ENCODE measurements around the gene ATRX.

The ATRX gene

GRCh38 chrX:77779695-77780094 lies 6.3 kb downstream of the ATRX start:
- H3K4me1 ChIP-seq (ENCODE audit: insufficient read depth, low read length, poor library complexity, severe bottlenecking), result peaks cover 12% of the 10 kb centered on the region
- H3K9me2 ChIP-seq (replicated peaks; ENCODE audit: low read depth, low read length), result no peaks in the 10 kb centered on the region

GRCh38 chrX:77776659-77777058 lies 9.4 kb downstream of the ATRX start:
- Histone ChIP-seq H4K20me1 (ENCODE audit: insufficient read depth, low read length, poor library complexity, severe bottlenecking) (peaks cover 50% of the 10 kb centered on the region), H3K36me3 (ENCODE audit: insufficient read depth, low read length) (no peaks in the 10 kb centered on the region), H3K4me3 (ENCODE audit: low read length, poor library complexity, severe bottlenecking) (no peak overlapping the region), H3K79me2 (ENCODE audit: insufficient read depth, low read length) (peaks cover 99% of the 10 kb centered on the region), H2AFZ (ENCODE audit: low read length) (no peak overlapping the region), H3K9me3 (ENCODE audit: insufficient read depth, low read depth, low read length) (no peaks in the 10 kb centered on the region), H3K9me2 (replicated peaks; ENCODE audit: low read depth, low read length) (no peaks in the 10 kb centered on the region), H3K27me3 (ENCODE audit: insufficient read depth, low read length, poor library complexity, severe bottlenecking) (no peaks in the 10 kb centered on the region), H3K4me2 (ENCODE audit: low read depth, low read length, poor library complexity, severe bottlenecking) (peak overlapping the region; percentile 48), H3K9ac (ENCODE audit: low read depth, low read length, poor library complexity, severe bottlenecking) (no peak overlapping the region), H3F3A (ENCODE audit: low read depth) (no peaks in the 10 kb centered on the region), H3K4me1 (ENCODE audit: insufficient read depth, low read length, poor library complexity, severe bottlenecking) (peaks cover under 1% of the 10 kb centered on the region)
- TF ChIP-seq CTCF (conservative IDR thresholded peaks at IDR 0.05; ENCODE audit: low read length) (no peak), EZH2phosphoT487 (IDR thresholded peaks at IDR 0.05; ENCODE audit: borderline replicate concordance) (no peak)

More at GRCh38 chrX:77779695-77780094, 6.3 kb downstream of the ATRX start:
- Histone ChIP-seq H3F3A (ENCODE audit: low read depth) (no peaks in the 10 kb centered on the region), H3K36me3 (ENCODE audit: insufficient read depth, low read length) (no peaks in the 10 kb centered on the region), H3K9ac (ENCODE audit: low read depth, low read length, poor library complexity, severe bottlenecking) (no peak overlapping the region), H4K20me1 (ENCODE audit: insufficient read depth, low read length, poor library complexity, severe bottlenecking) (peaks cover 67% of the 10 kb centered on the region), H3K9me3 (ENCODE audit: insufficient read depth, low read depth, low read length) (no peaks in the 10 kb centered on the region), H3K4me3 (ENCODE audit: low read length, poor library complexity, severe bottlenecking) (peak overlapping the region; percentile 64), H3K4me2 (ENCODE audit: low read depth, low read length, poor library complexity, severe bottlenecking) (peak overlapping the region; percentile 92), H3K27me3 (ENCODE audit: insufficient read depth, low read length, poor library complexity, severe bottlenecking) (no peaks in the 10 kb centered on the region), H2AFZ (ENCODE audit: low read length) (no peak overlapping the region), H3K79me2 (ENCODE audit: insufficient read depth, low read length) (peaks cover 99% of the 10 kb centered on the region)
- TF ChIP-seq EZH2phosphoT487 (IDR thresholded peaks at IDR 0.05; ENCODE audit: borderline replicate concordance) (no peak), CTCF (conservative IDR thresholded peaks at IDR 0.05; ENCODE audit: low read length) (no peak)

GRCh38 chrX:77771601-77772000 lies 14.4 kb downstream of the ATRX start:
- Histone ChIP-seq H2AFZ (ENCODE audit: low read length) (no peak overlapping the region), H3K79me2 (ENCODE audit: insufficient read depth, low read length) (peaks cover 94% of the 10 kb centered on the region)

More at GRCh38 chrX:77771601-77772000, 14.4 kb downstream of the ATRX start:
- no peak for TF ChIP-seq EZH2phosphoT487 (IDR thresholded peaks at IDR 0.05; ENCODE audit: borderline replicate concordance)
- TF ChIP-seq CTCF (conservative IDR thresholded peaks at IDR 0.05; ENCODE audit: low read length), result no peak
- no peak overlapping the region for H3K4me2 ChIP-seq (ENCODE audit: low read depth, low read length, poor library complexity, severe bottlenecking)
- no peak overlapping the region for H3K4me3 ChIP-seq (ENCODE audit: low read length, poor library complexity, severe bottlenecking)
- H3K9ac ChIP-seq (ENCODE audit: low read depth, low read length, poor library complexity, severe bottlenecking), result no peak overlapping the region
- H3F3A ChIP-seq (ENCODE audit: low read depth), result no peaks in the 10 kb centered on the region
- no peaks in the 10 kb centered on the region for H3K36me3 ChIP-seq (ENCODE audit: insufficient read depth, low read length)
- H3K4me1 ChIP-seq (ENCODE audit: insufficient read depth, low read length, poor library complexity, severe bottlenecking), result peaks cover 7% of the 10 kb centered on the region
- peaks cover 56% of the 10 kb centered on the region for H4K20me1 ChIP-seq (ENCODE audit: insufficient read depth, low read length, poor library complexity, severe bottlenecking)
- no peaks in the 10 kb centered on the region for H3K27me3 ChIP-seq (ENCODE audit: insufficient read depth, low read length, poor library complexity, severe bottlenecking)
- H3K9me3 ChIP-seq (ENCODE audit: insufficient read depth, low read depth, low read length), result no peaks in the 10 kb centered on the region
- no peaks in the 10 kb centered on the region for H3K9me2 ChIP-seq (replicated peaks; ENCODE audit: low read depth, low read length)

Data from Loucy (cell line).